Epithelial cell of umbilical artery (primary cell): ENCODE measurements around the gene HSPE1. TPM values are rescaled to one million over a fixed set of nuclear protein-coding genes. Genes with fewer than 3 reads are reported as not detected.

Experiments
- total RNA-seq: library from RNA; depleted of rRNA; stranded (reverse); fragments of >200 nt; gene quantifications from 2 replicates; pipeline ENCODE4 v1.2.3, GENCODE V29; 2014

HSPE1 gene
- total RNA-seq, result 202 and 207 TPM in 2 replicates

GRCh38 chr2:197499594-197500502, at the start of gene HSPE1, which contains the start of gene HSPD1:
TSS of gene HSPE1 (plus strand) at chr2:197500379. CDS start at chr2:197500437, 58 bp downstream.
TSS of gene HSPD1 (minus strand) at chr2:197499840. CDS start at chr2:197498848, 992 bp downstream.

GRCh38 chr2:197453123-197453913, 46.9 kb upstream of the HSPE1 start, which contains the start of gene COQ10B:
TSS of gene COQ10B (plus strand) at chr2:197453552. CDS start at chr2:197453561, 9 bp downstream.

DNA sequence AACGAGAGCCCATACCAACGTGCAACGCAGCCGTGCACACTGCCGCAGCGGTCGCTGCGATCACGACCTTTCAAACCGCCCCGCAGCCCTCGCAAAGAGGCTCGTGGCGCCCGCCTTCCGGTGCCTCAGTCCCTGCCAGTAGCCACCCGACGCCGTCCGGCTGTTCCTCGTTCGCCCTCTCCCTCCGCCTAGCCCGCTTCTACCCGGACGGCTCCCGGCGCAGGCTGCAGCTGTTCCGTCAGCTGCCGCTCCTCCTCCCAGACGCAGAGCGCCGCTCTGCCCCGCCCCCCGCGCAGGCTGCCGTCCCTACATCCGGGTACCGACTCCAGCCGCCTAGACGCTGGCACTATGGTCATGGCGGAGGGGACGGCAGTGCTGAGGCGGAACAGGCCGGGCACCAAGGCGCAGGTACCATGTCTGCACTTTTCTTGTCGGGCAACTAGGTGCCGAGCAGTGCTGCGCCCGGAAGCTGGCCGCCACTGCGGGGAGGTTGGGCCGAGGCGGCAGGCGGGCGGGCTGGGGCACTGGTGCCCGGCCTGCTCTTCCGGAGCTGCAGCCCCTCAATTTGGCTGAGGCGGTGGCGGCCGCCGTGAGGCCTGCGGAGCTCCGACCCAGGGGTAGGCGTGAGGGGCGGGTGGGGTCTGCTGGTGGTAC, 15.7 kb downstream of the HSPE1 start, which contains the start of gene MOB4:
Gene MOB4, plus strand, starts transcription at position 328 of the 654 bp plus-strand sequence. Its CDS starts 21 bp downstream, at position 349.

Other genes with a start within 250 kb of the HSPE1 start
- 2.6 and 3.6 TPM in 2 replicates for gene ANKRD44, start 189.6 kb upstream of the HSPE1 start, total RNA-seq
- gene SF3B1, start 65.4 kb upstream of the HSPE1 start, total RNA-seq, result 180 and 618 TPM in 2 replicates
- gene COQ10B, start 46.8 kb upstream of the HSPE1 start, total RNA-seq, result 34.1 and 38.0 TPM in 2 replicates
- gene HSPD1, start 539 bp upstream of the HSPE1 start, total RNA-seq, result 260 and 412 TPM in 2 replicates
- 29.6 and 50.3 TPM in 2 replicates for gene MOB4, start 15.7 kb downstream of the HSPE1 start, total RNA-seq
- gene RFTN2, start 175.2 kb downstream of the HSPE1 start, total RNA-seq, result 2.7 and 5.5 TPM in 2 replicates
- 4.9 and 6.1 TPM in 2 replicates for gene MARS2, start 205.0 kb downstream of the HSPE1 start, total RNA-seq